CD4-positive, alpha-beta T cell treated with Interleukin-15 for 1 hour (primary cell): Measurements from ENCODE around the gene SNX27.
A peak's percentile ranks its signal among the peaks of the same experiment; 100 is the strongest.
"Not testable (repeated sequence)": the region's sequence is repeated elsewhere in the genome, so short reads cannot be mapped to it uniquely, and the experiment has no call there.

Experiments
- DNase-seq: peaks from one replicate; pipeline ENCODE4 v3.0.0-alpha.2; 2020

SNX27 gene

DNA sequence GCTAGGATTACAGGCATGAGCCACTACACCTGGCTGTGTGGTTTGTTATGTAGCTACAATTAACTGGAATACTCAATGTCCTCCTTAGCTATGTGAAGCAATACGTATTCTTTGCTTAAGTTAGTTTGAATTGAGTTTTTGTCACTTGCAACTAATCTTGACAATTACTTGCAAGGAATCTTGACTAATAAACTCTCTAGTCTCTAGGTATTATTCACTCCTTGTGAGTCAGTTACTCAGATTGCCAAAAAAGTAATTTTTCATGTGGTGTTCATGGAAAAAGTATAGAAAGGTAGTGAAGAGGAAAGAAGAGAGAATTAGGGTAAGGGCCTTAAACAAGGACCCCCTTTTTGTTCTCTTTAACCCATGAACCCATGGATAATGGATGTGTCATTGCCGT, 7.6 kb upstream of the SNX27 start:
- DNase-seq = no peak

DNA sequence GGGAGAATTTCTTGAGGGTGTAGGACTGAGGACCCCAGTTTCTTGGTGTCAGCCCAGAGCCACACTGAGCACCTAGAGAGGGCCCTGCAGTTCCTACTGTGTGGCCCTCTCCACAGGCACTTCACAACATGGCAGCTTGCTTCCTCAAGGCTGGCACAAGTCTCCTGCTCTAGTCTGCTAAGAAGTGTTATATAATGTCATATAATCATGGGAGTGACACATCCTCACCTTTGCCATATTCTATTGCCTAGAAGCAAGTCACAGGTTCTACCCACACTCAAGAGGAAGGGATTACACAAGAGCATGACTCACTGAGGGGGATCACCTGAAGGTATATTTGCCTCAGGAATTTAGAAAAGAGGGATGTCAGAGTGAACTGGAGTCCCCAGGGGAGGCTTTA, 5.5 kb upstream of the SNX27 start:
- DNase-seq = no peak

DNA sequence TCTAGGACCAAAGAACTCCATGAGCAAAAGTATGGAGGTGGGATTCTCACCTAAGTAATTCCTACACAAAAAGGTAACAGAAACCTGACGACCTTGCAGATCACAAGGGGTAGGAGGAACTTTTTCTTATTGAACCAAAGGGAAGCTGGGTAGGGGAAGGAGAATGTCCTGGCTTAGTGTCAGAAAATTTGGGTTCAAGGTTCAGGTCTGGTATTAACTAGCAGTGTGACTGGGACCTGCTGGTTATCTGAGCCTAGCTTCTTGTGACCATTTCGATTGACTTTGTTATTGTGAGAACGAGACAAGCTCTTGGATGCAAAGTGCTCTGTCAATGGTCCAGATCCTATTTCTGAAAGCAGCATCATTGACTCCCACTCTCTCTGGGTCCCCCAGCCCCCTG, 5.0 kb upstream of the SNX27 start:
- no peak for DNase-seq

- no peak for DNase-seq
These were observed 1.7 kb upstream of the SNX27 start for GRCh38 chr1:151610142-151610541.

DNA sequence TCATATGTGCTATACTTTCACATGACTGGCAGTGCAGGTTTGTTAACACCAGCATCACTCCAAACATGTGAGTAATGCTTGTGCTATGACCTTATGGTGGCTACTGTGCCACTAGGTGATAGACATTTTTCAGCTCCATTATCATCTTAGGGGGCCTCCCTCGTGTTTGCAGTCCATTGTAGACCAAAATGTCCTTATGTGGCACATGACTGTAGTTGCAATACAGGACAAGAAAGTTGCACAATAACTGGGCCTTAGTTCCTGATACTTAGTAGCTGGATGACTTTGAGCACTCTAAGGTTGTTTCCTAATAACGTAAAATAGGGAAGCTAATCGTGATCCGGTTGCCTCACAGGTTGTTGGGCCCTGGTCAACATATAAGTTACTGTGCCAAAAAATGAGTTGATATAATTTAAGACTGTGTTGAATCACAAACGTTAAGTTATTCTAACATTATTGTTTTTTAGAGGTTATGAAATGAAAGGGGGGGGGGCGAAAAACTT, 511 bp upstream of the SNX27 start:
- DNase-seq = peak; percentile 58

DNA sequence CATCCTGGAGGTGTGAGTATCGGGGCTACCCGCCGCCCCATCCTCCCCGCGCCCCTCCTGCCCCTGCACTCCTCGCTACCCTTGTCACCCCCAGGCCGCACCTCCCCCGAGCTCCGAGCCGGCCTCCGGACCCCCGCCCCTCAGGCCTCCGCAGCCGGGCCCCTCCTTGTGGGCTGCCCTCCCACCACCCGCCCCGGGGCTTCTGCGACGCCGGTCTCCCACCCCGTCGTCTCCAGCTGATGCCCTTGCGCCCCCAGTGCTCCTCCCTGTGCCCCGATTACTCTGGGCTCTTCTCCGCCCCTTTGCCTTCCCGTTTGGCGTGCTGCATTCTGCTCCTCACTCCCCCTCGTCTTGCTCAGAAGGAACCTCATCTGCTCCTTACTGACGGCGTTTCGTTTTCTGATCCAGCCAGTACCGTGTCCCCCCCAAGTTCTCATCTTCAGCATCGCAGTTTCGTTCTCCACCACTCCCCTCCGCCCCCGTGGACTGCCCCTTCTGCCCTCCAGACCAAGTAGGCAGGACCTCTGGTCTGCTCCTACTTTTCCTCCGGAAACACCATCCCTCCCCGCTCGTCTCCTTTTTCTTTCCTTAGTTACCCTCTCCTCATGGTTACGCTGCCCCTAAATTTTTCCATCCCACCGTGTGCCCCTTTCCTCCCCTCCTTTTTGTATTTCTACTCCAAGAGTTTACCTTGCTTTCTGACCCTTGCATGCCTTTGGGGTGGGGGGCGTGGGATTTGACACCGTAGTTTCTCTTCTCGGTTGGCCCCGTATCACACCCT, 841 bp downstream of the SNX27 start:
- DNase-seq = no peak

- DNase-seq = no peak
These were observed 1.5 kb downstream of the SNX27 start for GRCh38 chr1:151613282-151613780.

DNA sequence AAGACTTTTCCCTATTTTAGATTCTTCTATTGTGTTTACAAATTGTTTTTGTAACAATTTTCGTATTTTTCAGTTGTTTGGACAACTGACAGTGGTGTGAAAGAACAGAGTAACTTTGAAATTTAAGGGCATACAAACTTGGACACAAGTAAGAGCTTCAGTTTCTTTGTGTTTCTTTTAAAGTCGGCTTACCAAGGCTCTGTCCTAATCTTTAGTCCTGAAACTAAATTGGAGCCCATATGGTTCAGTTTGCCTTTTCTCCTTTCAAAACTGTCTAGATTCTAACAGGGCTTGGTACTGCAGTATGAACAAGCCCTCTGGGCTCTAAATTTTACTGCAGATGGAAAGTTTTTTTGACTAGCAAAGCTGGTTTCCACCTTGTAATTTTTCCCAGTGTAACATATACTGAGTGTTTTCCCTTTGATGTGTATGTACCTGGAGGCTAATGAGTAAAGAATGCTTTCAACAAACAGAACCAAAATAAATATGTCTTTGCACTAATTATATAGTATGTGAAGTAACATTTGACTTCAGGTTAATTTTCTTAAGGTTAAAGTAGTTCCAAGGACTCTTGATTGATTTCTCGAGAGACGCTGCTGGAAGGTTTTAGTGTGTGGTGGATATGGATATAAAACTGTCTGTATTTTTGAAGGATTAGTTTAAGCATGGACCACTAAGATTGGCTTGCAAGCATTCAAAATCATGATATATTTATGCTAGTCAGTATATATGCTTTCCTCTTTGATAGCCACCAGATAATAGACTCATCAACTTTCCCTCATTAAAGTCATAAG, 4.1 kb downstream of the SNX27 start:
- DNase-seq = no peak

GRCh38 chr1:151616505-151616849, 4.6 kb downstream of the SNX27 start:
- no peak for DNase-seq

- no peak for DNase-seq
These were observed 6.2 kb downstream of the SNX27 start for GRCh38 chr1:151618003-151618402.

GRCh38 chr1:151618470-151618869, 6.6 kb downstream of the SNX27 start:
- no peak for DNase-seq

- DNase-seq = not testable (repeated sequence)
These were observed 7.1 kb downstream of the SNX27 start for GRCh38 chr1:151618996-151619395.

- no peak for DNase-seq
These were observed 7.7 kb downstream of the SNX27 start for GRCh38 chr1:151619489-151620093.

DNA sequence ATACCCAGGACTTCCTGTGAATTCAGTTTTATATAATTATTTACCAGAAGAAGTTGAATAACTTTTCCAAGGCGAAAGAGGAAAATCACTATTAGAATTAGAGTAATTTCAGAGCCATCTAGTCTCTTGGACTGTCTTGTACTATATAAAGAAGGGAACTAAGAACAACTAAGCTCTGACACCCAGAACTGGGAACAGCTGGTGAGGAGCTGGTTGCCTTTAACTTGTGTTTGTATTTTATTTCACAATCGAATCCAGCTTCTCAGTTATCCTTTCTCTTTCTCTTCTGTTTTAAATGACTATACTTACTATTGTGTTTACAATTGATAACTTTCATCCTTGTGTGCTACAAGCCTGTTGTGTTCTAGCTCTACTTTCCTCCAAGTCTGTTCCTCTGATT, 8.4 kb downstream of the SNX27 start:
- no peak for DNase-seq

GRCh38 chr1:151621351-151621750, 9.5 kb downstream of the SNX27 start:
- no peak for DNase-seq

- no peak for DNase-seq
These were observed 12.9 kb downstream of the SNX27 start for GRCh38 chr1:151624783-151625182.

DNA sequence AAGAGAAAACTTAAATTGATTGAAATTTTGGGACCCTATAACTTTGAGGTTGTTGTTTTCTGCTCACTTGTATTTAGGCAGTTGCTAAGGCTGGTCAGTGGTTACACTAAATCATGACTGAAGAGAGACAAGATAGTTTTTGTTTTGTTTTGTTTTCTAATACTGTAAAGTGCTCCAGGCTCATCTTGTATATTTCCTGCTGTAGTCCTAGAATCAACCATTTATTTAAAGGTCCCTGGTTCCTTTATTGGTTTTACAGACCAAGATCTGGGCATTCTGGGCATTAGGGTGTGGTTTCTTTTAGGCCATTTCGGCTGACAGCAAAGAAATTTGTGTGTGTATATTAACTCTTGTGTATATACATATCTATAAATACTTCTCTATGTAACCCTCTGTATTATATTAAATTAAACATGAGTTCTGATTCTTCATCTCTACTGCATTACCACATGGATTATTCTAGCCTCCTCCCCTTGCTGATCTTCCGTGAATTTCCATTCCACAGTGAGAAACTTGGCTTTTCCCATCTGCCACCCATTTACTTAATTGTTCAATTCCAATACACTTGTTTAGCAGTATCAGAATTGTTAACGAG, 15.0 kb downstream of the SNX27 start:
- no peak for DNase-seq

GRCh38 chr1:151629278-151629677, 17.4 kb downstream of the SNX27 start:
- no peak for DNase-seq

- no peak for DNase-seq
These were observed 23.7 kb downstream of the SNX27 start for GRCh38 chr1:151635479-151636072.

DNA sequence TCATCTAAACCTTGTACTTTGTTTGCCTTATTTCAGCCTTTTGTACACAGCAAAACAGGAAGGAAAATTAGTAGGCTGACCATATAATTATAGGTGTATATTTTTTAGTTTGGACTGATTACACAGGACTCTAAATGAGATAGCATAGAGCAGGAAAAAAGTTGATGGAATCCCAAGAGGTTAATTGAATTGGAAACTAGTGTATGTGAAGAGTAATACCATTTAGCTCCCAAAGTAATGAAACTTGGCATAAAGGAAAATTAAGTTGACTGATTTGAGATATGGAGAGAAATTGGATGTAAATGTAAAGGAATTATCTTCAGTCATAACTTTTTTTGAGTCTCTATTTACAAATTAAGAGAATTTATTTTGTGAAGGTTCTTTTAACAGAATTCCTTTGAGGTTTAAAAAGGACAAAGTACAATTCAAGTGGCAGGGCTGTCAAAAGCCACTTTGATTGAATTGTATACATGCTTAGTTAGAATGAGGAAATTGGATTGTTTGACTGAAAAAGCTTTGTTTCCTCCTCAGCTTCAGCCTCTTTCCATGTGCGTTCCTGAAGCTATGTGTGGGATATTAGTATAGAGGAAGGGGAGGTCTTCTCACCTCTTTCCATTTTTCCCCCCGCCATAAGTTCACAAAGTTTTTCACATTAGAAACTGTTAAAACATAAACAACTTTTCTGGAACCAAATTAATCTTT, 26.4 kb downstream of the SNX27 start:
- DNase-seq = no peak

- no peak for DNase-seq
These were observed 27.0 kb downstream of the SNX27 start for GRCh38 chr1:151638812-151639211.

DNA sequence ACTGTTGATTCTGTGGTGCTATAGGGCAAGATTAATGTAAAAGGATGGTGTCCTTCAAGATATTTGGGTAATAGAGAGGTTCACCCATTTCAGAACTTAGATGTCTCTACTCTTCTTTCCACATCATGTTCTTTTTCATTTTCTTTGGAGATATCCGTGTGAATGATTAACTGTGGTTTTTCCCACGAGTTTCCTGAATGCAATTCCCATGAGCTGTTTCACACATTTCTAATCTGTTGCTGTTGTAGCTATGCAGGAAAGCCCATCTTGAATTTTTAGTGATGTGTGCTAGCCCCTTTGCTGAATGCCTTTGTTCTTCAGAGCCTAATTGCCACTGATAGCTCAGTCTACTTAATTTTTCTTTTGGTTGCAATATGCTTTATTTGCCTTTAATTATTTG, 27.6 kb downstream of the SNX27 start:
- no peak for DNase-seq
